HG03064 (cell line): ENCODE measurements around the gene SRPK3.
"Not testable (repeated sequence)": the region's sequence is repeated elsewhere in the genome, so short reads cannot be mapped to it uniquely, and the experiment has no call there.

Experiments used
- ATAC-seq: cut with Tn5 transposase; IDR thresholded peaks from one replicate; pipeline ENCODE4 v1.9.1; 2021; ENCODE audit warnings: low read depth; ENCODE audit not compliant: unreplicated experiment

The SRPK3 gene, protein sequence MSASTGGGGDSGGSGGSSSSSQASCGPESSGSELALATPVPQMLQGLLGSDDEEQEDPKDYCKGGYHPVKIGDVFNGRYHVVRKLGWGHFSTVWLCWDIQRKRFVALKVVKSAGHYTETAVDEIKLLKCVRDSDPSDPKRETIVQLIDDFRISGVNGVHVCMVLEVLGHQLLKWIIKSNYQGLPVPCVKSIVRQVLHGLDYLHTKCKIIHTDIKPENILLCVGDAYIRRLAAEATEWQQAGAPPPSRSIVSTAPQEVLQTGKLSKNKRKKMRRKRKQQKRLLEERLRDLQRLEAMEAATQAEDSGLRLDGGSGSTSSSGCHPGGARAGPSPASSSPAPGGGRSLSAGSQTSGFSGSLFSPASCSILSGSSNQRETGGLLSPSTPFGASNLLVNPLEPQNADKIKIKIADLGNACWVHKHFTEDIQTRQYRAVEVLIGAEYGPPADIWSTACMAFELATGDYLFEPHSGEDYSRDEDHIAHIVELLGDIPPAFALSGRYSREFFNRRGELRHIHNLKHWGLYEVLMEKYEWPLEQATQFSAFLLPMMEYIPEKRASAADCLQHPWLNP

DNA sequence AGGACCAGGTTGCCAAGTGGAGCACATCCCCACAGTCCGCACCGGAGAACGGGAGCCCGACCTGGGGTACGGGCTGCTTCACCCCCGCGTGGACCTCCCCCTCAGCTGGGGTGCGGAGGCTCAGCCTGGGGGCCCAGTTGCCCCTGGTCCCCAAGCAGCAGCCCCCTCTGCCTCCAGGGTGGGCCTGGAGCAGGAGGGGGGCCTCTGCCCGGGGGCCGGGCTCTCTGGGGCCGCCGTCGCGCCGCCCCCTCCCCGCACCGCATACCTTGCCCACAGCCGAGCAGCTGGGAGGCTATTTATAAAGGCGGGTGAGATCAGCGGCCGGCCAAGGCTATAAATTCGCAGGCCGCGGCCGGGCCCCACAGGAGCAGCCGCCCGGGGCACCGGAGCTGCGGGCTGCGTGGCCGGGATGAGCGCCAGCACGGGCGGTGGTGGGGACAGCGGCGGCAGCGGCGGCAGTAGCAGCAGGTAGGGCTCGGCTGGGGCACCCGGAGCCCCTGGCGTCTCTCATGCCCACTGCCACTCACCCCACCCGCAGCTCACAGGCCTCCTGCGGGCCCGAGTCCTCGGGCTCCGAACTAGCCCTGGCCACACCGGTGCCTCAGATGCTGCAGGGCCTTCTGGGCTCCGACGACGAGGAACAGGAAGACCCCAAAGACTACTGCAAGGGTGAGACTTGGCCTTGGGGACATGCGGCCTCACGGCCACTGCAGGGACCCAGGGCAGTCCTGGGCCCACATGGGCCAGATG is at the start of gene SRPK3:
Gene SRPK3 (plus strand): TSS at position 364 of the 750 bp plus-strand sequence. CDS start 46 bp downstream, at position 410.
- ATAC-seq = no peak

DNA sequence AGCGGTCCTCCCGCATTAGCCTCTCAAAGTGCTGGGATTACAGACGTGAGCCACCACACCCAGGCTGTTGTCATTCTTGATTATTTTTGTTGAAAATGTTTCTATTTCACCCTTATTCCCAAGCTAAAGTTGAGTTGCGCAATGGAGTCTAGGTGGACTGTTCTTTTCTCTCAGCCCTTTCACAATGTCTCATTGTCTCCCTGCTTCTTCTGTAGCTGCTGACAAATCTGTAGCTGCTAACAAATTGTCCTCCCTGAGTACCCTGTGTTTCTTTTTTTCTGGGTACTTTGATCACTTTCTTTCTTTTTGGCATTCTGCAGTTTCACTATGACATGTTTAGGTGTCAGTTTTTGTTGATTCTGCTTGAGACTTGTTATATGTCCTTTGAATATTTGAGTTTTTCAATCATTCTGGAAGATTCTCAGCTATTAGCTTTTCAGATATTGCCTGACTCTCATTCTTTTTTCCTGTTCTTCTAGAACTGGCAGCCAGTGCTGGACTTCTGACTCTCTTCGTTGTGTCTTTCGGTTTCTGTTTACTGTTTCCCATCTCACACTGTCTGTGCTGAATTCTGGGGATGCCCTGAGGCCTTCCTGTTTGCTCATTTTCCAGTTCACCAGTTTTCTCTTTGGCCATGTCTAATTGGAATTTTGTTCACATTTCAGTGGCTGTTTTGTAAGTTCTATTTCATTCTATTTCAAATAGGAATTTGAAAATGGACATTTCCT is 49.6 kb upstream of the SRPK3 start:
- ATAC-seq = no peak

DNA sequence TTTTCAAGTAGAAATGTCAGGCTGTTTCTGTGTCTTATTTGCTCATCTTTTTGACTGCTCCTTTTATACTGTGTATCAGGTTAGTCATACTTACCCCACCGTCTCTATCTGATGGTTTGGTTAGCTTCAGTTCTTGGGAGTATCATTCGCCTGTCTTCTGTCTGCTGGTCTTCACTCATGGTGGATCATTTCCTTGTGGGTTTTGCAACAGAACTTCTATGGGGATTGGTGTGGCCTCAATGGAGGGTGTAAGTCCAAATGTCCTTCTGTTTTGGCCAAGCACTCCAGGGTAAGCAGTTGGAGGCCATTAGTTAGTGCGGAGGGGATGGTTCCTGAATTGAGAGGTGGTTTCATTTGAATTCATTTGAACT is 49.0 kb upstream of the SRPK3 start:
- no peak for ATAC-seq

DNA sequence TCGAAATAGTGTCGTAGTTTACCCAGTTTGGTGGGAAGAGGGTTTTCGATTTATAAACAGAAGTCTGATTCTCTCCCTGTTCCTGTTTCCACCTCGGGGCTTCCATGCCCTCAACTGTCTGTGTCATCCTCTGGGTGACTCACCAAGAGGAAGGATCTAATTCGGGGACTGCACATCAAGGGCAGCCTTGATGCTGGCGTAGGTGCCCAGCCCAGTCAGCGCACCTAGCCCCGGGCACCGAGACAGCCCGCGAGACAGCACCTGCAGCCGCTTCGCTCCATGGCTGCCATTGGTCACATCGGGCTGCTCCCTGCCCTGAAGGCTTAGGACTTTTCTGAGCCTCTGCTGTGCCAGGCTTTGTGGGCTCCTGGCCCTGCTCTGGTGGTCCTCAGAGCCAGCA is 48.4 kb upstream of the SRPK3 start:
- no peak for ATAC-seq

DNA sequence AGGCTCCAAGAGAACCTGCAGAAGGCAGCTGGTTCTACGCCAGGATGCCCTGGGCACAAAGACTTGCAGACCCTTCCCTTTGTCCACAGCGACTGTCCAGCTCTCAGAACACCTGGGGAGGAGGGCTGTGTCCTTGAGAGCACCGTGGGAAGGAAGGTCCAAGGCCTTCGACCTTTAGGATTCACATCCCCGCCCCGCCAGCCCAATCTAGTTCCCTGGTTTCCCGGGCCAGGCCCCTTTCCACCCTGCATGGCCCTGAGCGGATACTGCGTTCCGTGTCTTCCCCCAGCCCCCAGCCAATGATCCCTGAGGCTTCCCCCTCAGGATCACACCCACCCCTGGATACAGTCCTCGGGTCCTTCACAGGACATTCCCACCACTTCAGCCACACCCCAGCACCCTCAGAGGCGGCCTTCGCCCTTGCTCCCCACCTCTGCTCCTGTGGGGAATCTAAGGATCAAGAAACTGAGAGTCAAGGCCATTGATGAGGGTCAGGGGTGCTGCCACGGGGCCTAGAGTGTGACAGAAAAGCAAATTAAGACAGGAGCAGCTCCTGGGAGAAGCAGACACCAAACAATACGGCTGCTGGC is 47.1 kb upstream of the SRPK3 start:
- ATAC-seq = no peak

DNA sequence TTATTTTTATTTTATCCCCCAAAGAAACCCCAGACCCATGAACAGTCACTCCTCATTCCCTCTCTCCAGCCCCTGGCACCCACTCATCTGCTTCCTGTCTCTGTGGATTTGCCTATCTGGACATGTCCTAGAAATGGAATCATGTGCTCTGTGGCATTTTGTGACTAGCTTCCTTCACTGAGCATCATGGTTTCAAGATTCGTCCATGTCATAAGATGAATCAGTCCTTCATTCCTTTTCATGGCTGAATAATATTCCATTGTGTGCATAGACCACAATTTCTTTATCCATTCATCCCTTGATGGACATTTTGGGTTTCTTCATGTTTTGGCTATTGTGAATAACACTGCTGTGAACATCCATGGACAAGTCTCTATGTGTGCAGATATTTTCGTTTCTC is 46.0 kb upstream of the SRPK3 start:
- no peak for ATAC-seq

DNA sequence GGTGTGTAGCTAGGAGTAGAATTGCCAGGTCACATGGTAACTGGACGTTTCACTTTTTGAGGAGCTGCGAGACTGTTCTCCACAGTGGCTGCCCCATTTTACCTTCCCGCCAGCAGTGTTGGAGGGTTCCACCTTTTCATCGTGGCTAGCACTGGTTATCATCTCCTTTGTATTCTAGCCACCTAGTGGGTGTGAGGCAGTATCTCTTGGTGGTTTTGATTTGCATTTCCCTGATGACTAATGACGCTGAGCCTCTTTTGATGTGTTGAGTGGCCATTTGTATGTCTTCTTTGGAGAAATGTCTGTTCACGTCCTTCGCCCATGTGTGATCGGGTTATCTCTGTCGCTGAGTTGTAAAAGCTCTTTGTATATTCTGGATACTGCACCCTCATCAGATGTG is 45.6 kb upstream of the SRPK3 start:
- no peak for ATAC-seq

DNA sequence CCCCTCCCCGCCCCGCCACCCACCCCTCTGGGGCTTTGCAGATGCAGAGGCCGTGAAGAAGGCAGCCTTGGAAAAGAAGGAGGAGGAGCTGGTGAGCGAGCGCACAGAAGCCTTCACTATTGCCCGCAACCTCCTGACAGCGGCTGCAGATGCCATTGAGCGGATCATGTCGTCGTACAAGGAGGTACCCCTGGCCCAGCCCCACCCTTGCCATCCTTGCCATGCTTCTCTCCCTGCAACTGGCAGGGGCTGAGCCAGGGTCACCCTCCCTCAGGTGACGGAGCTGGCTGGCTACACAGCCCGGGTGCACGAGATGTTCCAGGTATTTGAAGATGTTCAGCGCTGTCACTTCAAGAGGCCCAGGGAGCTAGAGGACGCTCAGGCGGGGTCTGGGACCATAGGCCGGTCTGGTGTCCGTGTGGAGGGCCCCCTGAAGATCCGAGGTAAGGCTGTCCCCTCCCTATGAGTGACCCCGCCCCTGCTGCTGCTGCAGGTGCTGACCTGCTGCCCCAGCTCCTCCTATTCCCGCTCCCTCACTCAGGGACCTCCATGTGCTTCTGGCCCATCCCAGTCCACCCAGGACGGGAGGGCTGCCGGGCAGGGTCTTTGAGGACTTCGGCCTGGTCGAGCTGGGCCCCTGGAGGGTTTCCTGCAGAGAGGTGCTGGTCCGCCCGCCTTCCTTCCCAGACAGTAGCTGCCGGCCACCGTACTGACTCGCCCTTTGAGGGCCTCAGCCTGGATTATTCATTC is 44.6 kb upstream of the SRPK3 start:
- ATAC-seq = no peak

DNA sequence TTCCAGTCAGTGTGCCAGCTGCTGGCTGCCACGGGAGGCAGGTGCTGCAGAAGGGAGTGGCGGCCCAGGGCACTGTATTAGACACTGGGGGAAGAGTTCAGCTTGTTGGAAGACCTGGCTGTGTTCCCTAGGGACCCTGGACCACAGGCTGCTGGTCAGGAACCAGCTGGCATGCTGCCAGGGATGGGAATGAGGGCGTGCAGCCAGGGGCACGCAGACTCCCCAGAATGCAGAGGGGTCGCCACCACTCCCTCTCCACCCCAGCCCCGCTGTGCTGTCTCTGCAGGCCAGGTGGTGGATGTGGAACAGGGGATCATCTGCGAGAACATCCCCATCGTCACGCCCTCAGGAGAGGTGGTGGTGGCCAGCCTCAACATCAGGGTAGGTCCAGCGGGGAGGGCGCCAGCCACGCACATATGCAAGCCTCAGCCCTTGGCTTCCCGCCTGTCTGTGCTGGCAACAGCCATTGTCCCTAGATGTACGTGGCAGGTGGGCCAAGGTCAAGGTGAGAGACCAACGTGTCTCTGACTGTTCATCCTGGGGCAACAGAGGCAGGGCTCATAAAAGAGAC is 43.9 kb upstream of the SRPK3 start:
- ATAC-seq = no peak

DNA sequence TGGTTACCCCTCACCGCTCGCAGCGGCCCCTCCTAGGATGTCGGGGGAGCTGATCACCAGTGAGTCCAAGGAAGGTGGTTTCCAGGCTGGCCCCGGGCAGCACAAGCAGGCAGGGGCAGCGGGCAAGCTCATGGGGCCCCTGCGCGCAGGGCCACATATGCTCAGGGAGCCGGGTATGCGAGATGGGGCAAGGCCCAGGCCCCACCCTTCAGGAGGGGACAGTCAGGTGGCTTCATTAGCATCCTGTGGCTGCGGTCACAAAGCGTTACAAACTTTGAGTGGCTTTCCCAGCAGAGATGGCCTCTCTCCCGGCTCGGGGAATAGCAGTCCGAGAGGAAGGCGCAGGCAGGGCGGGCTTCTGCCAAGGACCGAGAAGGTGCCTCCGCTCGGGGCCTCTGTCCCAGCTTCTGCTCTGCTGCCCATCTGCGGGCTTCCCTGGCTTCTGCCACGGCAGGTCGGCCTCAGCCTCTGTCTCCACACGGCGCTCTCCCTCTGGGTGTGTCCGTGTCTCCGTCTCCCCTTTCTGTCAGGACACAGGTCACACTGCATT is 42.7 kb upstream of the SRPK3 start:
- ATAC-seq = no peak

DNA sequence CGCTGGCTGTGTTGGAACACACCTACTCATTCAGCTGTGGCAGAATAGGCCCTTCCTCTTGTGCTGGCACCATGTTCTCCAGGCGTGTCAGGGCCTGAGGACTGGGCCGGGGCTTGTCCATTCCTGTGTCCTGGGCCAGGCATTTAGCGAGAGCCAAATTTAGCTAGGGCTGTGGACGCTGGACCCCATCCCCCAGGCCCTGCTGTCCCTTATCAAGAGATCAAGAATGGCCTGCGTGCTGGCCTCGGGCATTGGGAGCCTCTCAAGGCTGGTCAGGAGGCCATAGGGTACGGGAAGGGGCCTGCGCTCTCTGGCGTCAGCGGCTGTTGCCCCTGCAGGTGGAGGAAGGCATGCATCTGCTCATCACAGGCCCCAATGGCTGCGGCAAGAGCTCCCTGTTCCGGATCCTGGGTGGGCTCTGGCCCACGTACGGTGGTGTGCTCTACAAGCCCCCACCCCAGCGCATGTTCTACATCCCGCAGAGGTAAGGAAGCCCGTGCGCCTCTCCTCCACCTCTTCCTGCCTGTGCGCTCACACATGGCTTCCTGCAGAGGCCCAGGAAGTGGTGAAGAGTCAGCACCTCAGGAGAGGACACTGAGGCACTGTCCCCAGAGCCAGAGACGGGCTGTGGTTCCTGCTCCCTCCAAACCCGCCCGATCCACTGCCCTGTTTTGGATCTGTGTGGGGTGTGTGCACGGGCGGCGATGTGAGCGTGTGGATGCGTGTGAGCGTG is 40.9 kb upstream of the SRPK3 start:
- ATAC-seq = no peak

DNA sequence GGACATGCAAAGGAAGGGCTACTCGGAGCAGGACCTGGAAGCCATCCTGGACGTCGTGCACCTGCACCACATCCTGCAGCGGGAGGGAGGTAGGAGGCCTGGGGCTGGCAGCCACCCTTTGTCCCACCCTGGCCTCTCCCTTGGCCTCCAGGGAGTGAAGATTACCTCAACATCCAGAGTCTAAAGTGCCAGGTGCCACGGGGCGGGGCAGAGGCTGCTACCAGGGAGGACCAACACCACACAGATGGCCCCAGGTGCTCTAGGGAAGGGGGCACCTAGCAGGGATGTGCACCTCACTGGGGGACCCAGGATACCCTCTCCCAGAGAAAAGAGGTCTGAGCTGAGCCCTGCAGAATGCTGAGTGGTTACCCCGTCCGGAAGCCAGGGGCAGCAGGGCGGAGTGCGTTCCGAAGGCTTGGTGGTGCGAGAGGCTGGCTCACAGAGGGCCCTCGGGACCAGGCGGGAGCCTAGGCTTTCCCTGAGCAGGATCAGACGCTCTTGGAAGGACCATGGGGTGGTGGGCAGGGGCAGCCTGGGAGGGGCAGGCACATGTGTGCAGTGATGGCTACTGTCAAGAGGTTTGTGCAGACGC is 40.1 kb upstream of the SRPK3 start:
- no peak for ATAC-seq

DNA sequence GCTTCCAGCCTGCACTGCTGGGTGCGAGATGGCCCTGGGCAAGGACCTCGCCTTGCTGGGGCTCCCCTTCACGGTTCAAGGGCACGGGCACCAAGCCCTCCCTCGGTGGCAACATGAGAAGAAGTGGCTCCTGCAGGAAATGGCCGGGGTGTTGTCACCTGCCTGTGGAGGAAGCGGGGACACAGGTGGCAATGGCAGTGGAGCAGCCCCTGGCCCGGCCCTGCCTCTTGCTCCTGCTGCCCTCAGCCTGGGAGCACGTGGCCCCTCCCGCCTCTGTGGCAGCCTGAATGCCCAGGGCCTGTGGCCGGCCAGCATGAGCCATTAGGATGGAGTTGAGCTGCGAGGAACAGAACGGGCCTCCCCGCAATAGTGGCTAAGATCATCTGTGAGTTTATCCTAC is 39.4 kb upstream of the SRPK3 start:
- ATAC-seq = no peak

DNA sequence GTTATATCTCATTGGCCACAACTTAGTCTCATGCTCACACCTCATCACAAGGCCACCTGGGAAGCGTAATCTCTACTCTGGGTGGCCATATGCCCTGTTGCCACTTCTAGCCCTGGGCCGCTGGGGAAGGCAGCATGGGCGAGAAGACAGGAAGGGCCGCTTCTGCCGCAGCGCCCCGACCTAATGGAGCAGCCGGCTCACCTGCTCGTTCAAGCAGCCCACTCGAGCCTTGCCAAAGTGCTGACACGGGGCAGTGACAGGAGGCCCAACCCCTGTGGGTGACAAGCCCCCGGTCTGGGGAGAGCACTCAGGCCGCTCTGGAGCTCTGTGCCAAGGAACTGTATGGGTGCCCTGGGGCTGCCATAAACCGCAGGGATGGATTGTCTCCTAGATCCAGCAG is 38.7 kb upstream of the SRPK3 start:
- ATAC-seq = not testable (repeated sequence)

DNA sequence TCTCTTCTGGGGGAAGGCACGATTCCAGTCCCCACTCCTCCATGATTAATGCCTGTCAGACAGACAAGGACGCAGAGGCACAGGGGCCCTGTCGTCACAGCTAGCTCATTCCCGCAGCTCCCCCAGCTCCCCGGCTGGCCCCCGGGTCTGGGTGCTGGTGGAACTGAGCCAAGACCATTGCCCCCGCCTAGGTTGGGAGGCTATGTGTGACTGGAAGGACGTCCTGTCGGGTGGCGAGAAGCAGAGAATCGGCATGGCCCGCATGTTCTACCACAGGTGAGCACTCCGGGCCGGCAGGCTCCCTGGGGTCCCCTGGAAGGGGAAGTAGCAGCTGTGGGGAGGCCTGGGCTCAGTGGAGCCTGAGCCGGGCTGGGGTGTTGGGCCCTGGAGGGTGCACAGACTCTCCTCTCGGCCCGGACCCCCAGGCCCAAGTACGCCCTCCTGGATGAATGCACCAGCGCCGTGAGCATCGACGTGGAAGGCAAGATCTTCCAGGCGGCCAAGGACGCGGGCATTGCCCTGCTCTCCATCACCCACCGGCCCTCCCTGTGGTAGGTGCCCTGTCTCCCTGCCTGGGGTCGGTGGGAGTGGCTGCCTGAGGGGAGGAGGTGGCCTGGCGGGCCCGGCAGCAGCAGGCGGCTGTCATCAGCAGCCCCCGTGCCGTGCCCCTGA is 37.9 kb upstream of the SRPK3 start:
- not testable (repeated sequence) for ATAC-seq

DNA sequence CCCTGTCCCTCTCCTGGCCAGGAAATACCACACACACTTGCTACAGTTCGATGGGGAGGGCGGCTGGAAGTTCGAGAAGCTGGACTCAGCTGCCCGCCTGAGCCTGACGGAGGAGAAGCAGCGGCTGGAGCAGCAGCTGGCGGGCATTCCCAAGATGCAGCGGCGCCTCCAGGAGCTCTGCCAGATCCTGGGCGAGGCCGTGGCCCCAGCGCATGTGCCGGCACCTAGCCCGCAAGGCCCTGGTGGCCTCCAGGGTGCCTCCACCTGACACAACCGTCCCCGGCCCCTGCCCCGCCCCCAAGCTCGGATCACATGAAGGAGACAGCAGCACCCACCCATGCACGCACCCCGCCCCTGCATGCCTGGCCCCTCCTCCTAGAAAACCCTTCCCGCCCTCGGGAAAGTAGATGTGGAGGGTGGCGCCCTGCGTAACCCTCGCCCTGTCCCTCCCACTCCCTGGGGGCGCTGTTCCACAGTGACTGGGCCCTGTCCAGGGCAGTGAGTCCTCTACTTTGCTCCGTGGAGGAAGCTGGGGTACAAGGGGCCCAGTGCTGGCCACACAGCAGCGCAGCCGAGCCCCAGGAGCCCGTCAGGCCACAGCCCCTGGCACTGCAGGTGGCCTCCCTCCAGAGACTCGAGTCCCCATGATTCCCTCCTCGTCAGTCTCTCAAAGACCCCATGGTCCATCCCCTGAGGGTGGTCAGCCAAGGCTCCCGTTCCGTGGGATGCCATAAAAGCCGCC is 37.2 kb upstream of the SRPK3 start:
- not testable (repeated sequence) for ATAC-seq
